ENCODE data around the gene GALR3.
A peak's percentile ranks its signal among the peaks of the same experiment; 100 is the strongest.

Gene GALR3

DNA sequence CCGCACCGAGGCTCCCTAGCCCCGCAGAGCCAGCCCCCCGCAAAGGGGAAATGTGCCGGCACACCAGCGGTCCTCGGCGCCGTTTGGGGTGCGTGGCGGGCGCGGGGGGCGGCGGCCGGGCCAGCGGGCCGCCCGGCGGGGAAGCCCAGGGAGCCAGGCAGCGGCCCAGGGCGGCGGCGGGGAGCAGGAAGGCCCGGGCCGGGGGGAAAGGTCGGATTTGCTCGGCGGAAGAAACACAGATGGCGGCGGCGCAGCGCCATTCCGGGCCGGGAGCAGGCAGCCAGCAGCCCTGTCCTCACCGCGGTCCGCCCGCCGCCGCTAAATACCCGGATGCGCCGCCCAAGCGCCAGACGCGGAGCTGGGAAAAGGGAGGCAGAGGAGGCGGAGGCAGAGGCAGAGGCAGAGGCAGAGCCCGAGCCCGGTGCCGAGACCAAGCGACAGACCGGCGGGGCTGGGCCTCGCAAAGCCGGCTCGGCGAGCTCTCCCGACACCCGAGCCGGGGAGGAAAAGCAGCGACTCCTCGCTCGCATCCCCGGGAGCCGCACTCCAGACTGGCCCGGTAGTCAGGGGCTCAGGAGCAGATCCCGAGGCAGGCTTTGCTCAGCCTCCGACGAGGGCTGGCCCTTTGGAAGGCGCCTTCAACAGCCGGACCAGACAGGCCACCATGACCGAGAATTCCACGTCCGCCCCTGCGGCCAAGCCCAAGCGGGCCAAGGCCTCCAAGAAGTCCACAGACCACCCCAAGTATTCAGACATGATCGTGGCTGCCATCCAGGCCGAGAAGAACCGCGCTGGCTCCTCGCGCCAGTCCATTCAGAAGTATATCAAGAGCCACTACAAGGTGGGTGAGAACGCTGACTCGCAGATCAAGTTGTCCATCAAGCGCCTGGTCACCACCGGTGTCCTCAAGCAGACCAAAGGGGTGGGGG, 18.0 kb upstream of the GALR3 start:
- no peaks in the 10 kb centered on the region for H3K79me2 ChIP-seq (ENCODE audit: insufficient read depth, low read depth)
- H3K4me3 ChIP-seq (IDR thresholded peaks at IDR 0.05; ENCODE audit: insufficient read depth, low read depth, low read length) = no peak overlapping the region
- no peak overlapping the region for H3K27ac ChIP-seq
- H3K9ac ChIP-seq = peak overlapping the region; percentile 53; the same call in 1 of the 2 replicates
- H3K4me2 ChIP-seq = no peak overlapping the region
- no peak overlapping the region for H2AFZ ChIP-seq (ENCODE audit: low read depth)
- no peaks in the 10 kb centered on the region for H3K36me3 ChIP-seq (ENCODE audit: insufficient read depth)
- peaks cover 49% of the 10 kb centered on the region for H3K27me3 ChIP-seq (ENCODE audit: insufficient read depth, low read depth)
- H4K20me1 ChIP-seq (ENCODE audit: insufficient read depth) = no peaks in the 10 kb centered on the region
- peaks cover 29% of the 10 kb centered on the region for H3K4me1 ChIP-seq (ENCODE audit: low read depth, poor library complexity, severe bottlenecking)
- TF ChIP-seq, protein P1, sequence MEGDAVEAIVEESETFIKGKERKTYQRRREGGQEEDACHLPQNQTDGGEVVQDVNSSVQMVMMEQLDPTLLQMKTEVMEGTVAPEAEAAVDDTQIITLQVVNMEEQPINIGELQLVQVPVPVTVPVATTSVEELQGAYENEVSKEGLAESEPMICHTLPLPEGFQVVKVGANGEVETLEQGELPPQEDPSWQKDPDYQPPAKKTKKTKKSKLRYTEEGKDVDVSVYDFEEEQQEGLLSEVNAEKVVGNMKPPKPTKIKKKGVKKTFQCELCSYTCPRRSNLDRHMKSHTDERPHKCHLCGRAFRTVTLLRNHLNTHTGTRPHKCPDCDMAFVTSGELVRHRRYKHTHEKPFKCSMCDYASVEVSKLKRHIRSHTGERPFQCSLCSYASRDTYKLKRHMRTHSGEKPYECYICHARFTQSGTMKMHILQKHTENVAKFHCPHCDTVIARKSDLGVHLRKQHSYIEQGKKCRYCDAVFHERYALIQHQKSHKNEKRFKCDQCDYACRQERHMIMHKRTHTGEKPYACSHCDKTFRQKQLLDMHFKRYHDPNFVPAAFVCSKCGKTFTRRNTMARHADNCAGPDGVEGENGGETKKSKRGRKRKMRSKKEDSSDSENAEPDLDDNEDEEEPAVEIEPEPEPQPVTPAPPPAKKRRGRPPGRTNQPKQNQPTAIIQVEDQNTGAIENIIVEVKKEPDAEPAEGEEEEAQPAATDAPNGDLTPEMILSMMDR (conservative IDR thresholded peaks at IDR 0.05; ENCODE audit: low read depth, low read length) = no peak

DNA sequence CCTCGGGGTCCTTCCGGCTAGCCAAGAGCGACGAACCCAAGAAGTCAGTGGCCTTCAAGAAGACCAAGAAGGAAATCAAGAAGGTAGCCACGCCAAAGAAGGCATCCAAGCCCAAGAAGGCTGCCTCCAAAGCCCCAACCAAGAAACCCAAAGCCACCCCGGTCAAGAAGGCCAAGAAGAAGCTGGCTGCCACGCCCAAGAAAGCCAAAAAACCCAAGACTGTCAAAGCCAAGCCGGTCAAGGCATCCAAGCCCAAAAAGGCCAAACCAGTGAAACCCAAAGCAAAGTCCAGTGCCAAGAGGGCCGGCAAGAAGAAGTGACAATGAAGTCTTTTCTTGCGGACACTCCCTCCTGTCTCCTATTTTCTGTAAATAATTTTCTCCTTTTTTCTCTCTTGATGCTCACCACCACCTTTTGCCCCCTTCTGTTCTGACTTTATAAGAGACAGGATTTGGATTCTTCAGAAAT, 17.3 kb upstream of the GALR3 start:
- Histone ChIP-seq H3K27me3 (ENCODE audit: insufficient read depth, low read depth) (peaks cover 47% of the 10 kb centered on the region), H4K20me1 (ENCODE audit: insufficient read depth) (no peaks in the 10 kb centered on the region), H3K4me2 (no peak overlapping the region; the same call in 1 of the 2 replicates), H3K79me2 (ENCODE audit: insufficient read depth, low read depth) (no peaks in the 10 kb centered on the region), H3K4me3 (IDR thresholded peaks at IDR 0.05; ENCODE audit: insufficient read depth, low read depth, low read length) (no peak overlapping the region), H3K4me1 (ENCODE audit: low read depth, poor library complexity, severe bottlenecking) (peaks cover 29% of the 10 kb centered on the region), H3K27ac (no peak overlapping the region), H3K36me3 (ENCODE audit: insufficient read depth) (no peaks in the 10 kb centered on the region), H2AFZ (ENCODE audit: low read depth) (no peak overlapping the region), H3K9ac (no peak overlapping the region)
- TF ChIP-seq, protein P1 (conservative IDR thresholded peaks at IDR 0.05; ENCODE audit: low read depth, low read length) = no peak

DNA sequence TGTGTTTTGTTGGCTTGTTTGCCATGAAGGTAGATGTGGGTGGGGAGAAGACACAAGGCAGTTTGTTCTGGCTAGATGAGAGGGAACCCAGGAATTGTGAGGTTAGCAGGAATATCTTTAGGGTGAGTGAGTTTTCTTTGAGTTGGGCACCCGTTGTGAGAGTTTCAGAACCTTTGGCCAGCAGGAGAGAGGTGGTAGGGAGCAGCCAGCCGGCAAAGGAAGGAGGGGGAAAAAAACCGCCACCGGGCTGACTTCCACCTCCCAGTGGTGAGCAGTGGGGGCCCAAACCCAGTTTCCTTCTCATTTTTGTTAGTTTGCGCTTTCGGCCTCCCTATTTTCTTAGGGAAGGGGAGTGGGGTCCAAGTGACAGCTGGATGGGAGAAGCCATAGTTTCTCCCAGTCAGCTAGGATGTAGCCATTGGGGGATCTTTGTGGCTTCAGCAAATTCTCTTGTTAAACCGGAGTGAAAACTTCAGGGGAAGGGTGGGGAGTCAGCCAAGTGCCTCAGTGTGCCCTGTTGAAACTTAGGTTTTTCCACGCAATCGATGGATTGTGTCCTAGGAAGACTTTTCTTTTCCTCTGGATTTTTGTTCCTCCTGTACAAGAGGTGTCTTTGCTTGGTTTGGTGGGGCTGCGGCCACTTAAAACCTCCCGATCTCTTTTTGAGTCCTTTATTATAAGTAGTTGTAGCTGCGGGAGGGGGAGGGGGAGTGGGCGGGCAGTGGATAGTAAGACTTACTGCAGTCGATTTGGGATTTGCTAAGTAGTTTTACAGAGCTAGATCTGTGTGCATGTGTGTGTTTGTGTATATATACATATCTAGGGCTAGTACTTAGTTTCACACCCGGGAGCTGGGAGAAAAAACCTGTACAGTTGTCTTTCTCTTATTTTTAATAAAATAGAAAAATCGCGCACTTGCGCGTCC, 16.5 kb upstream of the GALR3 start:
- Histone ChIP-seq H3K4me3 (IDR thresholded peaks at IDR 0.05; ENCODE audit: insufficient read depth, low read depth, low read length) (no peak overlapping the region), H2AFZ (ENCODE audit: low read depth) (peak overlapping the region; percentile 62; the same call in 1 of the 2 replicates), H3K27me3 (ENCODE audit: insufficient read depth, low read depth) (peaks cover 43% of the 10 kb centered on the region), H4K20me1 (ENCODE audit: insufficient read depth) (no peaks in the 10 kb centered on the region), H3K27ac (no peak overlapping the region), H3K9ac (no peak overlapping the region), H3K4me2 (peak overlapping the region; percentile 64), H3K36me3 (ENCODE audit: insufficient read depth) (no peaks in the 10 kb centered on the region), H3K4me1 (ENCODE audit: low read depth, poor library complexity, severe bottlenecking) (peaks cover 29% of the 10 kb centered on the region), H3K79me2 (ENCODE audit: insufficient read depth, low read depth) (no peaks in the 10 kb centered on the region)
- TF ChIP-seq, protein P1 (conservative IDR thresholded peaks at IDR 0.05; ENCODE audit: low read depth, low read length) = no peak

Data from KMS-11 (cell line).